Nephron (organoid): Measurements from ENCODE around the gene RNF19B.

Source experiments
- H3K27ac Mint-ChIP-seq, 3 experiments: 2 replicates each; pipeline ENCODE4 v1.8.0; 2020; ENCODE audit warnings: mixed read lengths in 3 of 3, mild to moderate bottlenecking in 2 of 3, moderate library complexity in 1 of 3
- H3K27me3 Mint-ChIP-seq: 2 replicates; pipeline ENCODE4 v1.8.0; 2021; ENCODE audit warnings: low read depth, mild to moderate bottlenecking, moderate library complexity, mixed read lengths
- H3K36me3 Mint-ChIP-seq: 2 replicates; pipeline ENCODE4 v1.8.0; 2020; ENCODE audit warnings: low read depth, mixed read lengths
- H3K4me1 Mint-ChIP-seq: 2 replicates; pipeline ENCODE4 v1.8.0; 2020; ENCODE audit warnings: mixed read lengths
- H3K4me3 Mint-ChIP-seq, 3 experiments: 2 replicates each; pipeline ENCODE4 v1.8.0; 2020; ENCODE audit warnings: mild to moderate bottlenecking in 3 of 3, mixed read lengths in 3 of 3, moderate library complexity in 2 of 3
- H3K9me3 Mint-ChIP-seq: 2 replicates; pipeline ENCODE4 v1.8.0; 2020; ENCODE audit warnings: mixed read lengths
- CTCF ChIP-seq, 3 experiments: fragments of 200-600 bp; sonication (generic); IDR thresholded peaks; one replicate each; pipeline ENCODE4 v1.5.0; 2021; ENCODE audit warnings: antibody characterized with exemption in 3 of 3; ENCODE audit not compliant: unreplicated experiment in 3 of 3

The RNF19B gene

DNA sequence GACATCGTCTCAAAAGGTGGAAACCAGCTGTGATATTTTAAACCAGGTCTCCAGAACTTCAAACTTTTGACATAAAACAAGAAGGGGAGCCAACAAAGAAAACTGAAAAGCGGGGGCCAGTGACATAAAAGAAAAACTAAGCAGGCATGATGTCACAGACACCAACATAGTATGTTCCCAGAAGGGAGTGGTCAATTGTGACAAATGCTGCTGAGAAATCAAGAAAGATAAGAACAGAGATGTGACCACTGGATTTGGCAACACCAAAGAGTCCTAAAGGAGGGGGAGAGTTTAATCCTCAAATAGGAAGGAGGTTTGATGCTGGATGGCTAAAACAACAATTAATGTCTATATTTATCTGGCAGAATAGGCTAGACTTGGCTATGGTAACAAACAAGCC lies 2.3 kb upstream of the RNF19B start:
- H3K4me3 Mint-ChIP-seq, result peak overlapping the region; percentile 13 to 55 (median 38)
- peaks cover 17% of the 10 kb centered on the region for H3K4me1 Mint-ChIP-seq
- H3K9me3 Mint-ChIP-seq, result no peaks in the 10 kb centered on the region
- no peaks in the 10 kb centered on the region for H3K36me3 Mint-ChIP-seq
- H3K27me3 Mint-ChIP-seq, result peaks cover 29% of the 10 kb centered on the region
- H3K27ac Mint-ChIP-seq, result peak overlapping the region in 1 of 3 experiments; percentile 9
- no peak for TF ChIP-seq CTCF (IDR thresholded peaks at IDR 0.05; ENCODE audit: unreplicated experiment in 3 of 3)

DNA sequence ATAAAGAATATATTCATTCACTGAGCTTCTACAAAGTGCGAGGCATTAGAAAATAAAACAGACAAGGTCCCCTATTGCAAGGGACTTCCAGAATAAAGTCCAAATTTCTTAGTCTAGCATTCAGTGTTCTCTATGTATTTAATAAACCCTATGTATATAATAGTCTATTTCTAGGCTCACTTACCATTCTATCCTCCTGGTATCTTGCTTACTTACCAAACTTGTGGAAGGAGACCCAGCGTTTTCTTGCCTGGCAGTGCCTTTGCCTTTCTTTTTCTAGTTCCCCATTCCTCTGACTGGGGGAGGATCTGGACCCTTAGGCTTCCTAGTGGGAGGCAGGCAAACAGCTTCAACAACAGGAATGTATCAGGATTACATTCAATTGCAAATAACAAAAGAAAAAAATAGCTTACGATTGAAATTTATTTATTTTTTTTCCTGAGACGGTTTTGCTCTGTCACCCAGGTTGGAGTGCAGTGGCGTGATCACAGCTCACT lies 690 bp upstream of the RNF19B start:
- H3K4me1 Mint-ChIP-seq, result peaks cover 26% of the 10 kb centered on the region
- H3K27ac Mint-ChIP-seq, result peak overlapping the region; percentile 93 to 99 (median 98)
- H3K9me3 Mint-ChIP-seq, result no peaks in the 10 kb centered on the region
- H3K4me3 Mint-ChIP-seq, result peak overlapping the region; percentile 86 to 96 (median 94)
- H3K36me3 Mint-ChIP-seq, result no peaks in the 10 kb centered on the region
- TF ChIP-seq CTCF (IDR thresholded peaks at IDR 0.05; ENCODE audit: unreplicated experiment in 3 of 3), result no peak
- peaks cover 16% of the 10 kb centered on the region for H3K27me3 Mint-ChIP-seq

DNA sequence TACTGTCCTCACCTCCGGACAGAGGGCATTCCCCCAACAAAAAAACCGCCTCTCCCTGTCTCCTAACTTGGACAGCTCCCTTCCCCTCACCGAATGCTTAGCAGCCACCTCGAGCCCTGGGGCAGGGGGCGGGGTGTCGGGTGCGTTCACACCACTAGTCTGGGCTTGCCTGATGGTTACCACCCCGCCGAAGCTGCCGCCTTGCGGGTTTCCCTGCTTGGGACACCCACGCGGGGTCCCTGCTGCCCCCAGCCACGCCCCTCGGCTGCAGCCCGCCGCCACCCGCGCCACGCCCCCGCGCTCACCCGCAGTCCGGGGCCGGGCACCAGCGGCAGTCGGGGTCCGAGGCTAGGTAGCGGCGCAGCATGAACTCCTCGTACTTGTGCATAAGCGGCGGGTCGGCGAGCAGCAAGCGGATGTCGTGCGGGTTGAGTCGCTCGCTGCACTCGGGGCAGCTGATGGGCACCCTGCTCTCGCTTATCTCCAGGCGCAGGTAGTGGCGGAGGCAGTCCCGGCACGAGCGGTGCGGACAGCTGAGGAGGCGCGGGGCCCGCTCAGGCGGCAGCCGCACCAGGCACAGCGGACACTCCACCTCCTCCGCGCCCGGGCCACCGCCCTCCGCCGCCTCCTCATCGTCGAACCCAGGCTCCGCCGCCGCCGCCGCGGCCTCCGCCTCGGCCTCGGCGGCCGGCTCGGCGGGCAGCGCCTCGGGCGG lies 706 bp downstream of the RNF19B start:
- Mint-ChIP-seq H3K9me3 (no peaks in the 10 kb centered on the region), H3K36me3 (no peaks in the 10 kb centered on the region), H3K27me3 (peaks cover 16% of the 10 kb centered on the region), H3K27ac (peak overlapping the region in 1 of 3 experiments; percentile 83), H3K4me1 (peaks cover 26% of the 10 kb centered on the region), H3K4me3 (peak overlapping the region; percentile 82 to 89 (median 86))
- TF ChIP-seq CTCF (IDR thresholded peaks at IDR 0.05; ENCODE audit: unreplicated experiment in 3 of 3), result no peak

DNA sequence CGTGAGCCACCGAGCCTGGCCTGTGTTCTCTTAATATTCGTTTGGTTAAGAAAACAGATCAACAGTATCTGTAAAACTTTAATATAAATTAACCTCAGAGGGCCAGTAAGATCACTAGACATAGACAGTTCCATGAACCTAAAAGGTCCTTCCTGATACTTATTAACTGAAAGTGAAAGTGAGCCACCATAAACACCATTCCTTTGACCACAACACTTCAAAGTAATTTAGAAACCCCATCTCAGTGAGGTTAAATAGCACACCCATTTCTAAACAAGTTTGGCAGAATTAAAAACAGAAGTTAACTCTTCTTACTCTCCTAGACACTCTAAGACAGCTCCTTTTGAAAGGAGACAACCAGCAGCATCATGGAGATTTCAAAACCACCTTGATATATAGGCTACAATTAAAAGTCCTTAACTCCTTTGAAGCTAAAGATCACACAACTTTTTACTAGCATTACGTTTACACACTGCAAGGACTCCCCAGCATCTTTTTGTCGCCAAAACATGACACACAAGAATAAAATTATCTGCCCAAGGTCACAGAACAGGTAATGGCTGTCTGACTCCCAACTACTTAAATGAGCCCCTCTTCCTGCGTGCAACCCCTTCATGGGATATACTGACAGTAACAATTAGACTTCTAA lies 2.2 kb downstream of the RNF19B start:
- no peaks in the 10 kb centered on the region for H3K9me3 Mint-ChIP-seq
- peaks cover 3% of the 10 kb centered on the region for H3K36me3 Mint-ChIP-seq
- TF ChIP-seq CTCF (IDR thresholded peaks at IDR 0.05; ENCODE audit: unreplicated experiment in 3 of 3), result no peak
- peaks cover 26% of the 10 kb centered on the region for H3K4me1 Mint-ChIP-seq
- peak overlapping the region; percentile 82 to 89 (median 86) for H3K4me3 Mint-ChIP-seq
- peaks cover 6% of the 10 kb centered on the region for H3K27me3 Mint-ChIP-seq
- H3K27ac Mint-ChIP-seq, result peak overlapping the region; percentile 7 to 79 (median 25)

DNA sequence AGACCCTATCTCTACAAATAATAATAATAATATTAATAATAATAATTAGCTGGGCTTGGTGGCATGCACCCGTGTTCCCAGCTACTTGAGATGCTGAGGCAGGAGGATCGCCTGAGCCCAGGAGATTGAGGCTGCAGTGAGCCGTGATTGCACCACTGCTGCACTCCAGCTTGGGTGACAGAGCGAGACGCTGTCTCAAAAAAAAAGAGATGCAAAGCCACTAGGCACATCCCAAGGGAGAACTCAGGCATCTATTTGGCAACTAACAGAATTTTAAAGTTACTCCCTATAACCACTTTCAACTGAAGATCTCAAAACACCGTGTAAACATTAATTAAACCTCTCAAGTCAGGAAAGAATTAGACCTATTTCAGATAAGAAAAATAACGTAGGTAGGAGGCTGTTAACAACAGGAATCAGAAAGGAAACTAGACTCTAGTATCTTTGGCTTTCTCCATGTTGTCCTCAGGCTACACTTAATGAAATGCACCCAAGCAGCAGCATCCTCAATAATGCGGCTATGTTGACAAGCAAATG lies 3.7 kb downstream of the RNF19B start:
- no peak for TF ChIP-seq CTCF (IDR thresholded peaks at IDR 0.05; ENCODE audit: unreplicated experiment in 3 of 3)
- H3K4me1 Mint-ChIP-seq, result peaks cover 26% of the 10 kb centered on the region
- H3K27me3 Mint-ChIP-seq, result no peaks in the 10 kb centered on the region
- peaks cover 3% of the 10 kb centered on the region for H3K36me3 Mint-ChIP-seq
- peak overlapping the region; percentile 53 to 65 (median 62) for H3K4me3 Mint-ChIP-seq
- H3K9me3 Mint-ChIP-seq, result no peaks in the 10 kb centered on the region
- peak overlapping the region in 1 of 3 experiments; percentile 26 for H3K27ac Mint-ChIP-seq
